OCI-LY7 (cell line): ENCODE results near the gene MYBPHL. TPM values are rescaled to one million over a fixed set of nuclear protein-coding genes. Genes with fewer than 3 reads are reported as not detected.

Source experiments
- BruUV-seq: library from RNA; stranded (reverse); fragments of 400-500 nt; replicated peaks from 2 replicates; lab custom pipeline; 2021; lab: Mats Ljungman, UMichigan
- CTCF ChIA-PET: fragments of 300-600 bp; sonication (Branson Sonifier 250); formaldehyde crosslinking; loops from one replicate; lab custom pipeline; 2022; ENCODE audit warnings: antibody characterized with exemption; ENCODE audit not compliant: unreplicated experiment; lab: Charles Lee
- POLR2A ChIA-PET: fragments of 300-600 bp; sonication (Branson Sonifier 250); formaldehyde crosslinking; loops from one replicate; lab custom pipeline; 2022; ENCODE audit warnings: antibody characterized with exemption; lab: Charles Lee
- DNase-seq: peaks from one replicate; pipeline ENCODE4 v3.0.0-alpha.2; 2015; ENCODE audit warnings: low spot score
- H2AFZ ChIP-seq: fragments of 200-600 bp; sonication (generic), shearing (Covaris generic); 2 replicates; pipeline ENCODE4 v1.6.1; 2014; ENCODE audit warnings: mild to moderate bottlenecking, antibody characterized with exemption, low read length, moderate library complexity
- H3K27ac ChIP-seq: fragments of 200-600 bp; sonication (generic); 2 replicates; pipeline ENCODE4 v1.5.1; 2014; ENCODE audit warnings: mixed run types, low read depth, mild to moderate bottlenecking, moderate library complexity, low read length, inconsistent platforms; ENCODE audit not compliant: poor library complexity, severe bottlenecking
- H3K36me3 ChIP-seq: fragments of 200-600 bp; sonication (generic); 2 replicates; pipeline ENCODE4 v1.6.1; 2014; ENCODE audit warnings: mild to moderate bottlenecking, antibody characterized with exemption, low read length, moderate library complexity, mixed read lengths; ENCODE audit not compliant: insufficient read depth
- H3K4me1 ChIP-seq: fragments of 200-600 bp; sonication (generic); 2 replicates; pipeline ENCODE4 v1.5.1; 2014; ENCODE audit warnings: mild to moderate bottlenecking, low read length; ENCODE audit not compliant: insufficient read depth, poor library complexity, severe bottlenecking
- H3K4me2 ChIP-seq: fragments of 200-600 bp; sonication (generic); 2 replicates; pipeline ENCODE4 v1.6.1; 2014; ENCODE audit warnings: mild to moderate bottlenecking, low read length
- H3K4me3 ChIP-seq: fragments of 200-600 bp; sonication (generic); 2 replicates; pipeline ENCODE4 v1.5.1; 2014; ENCODE audit warnings: mild to moderate bottlenecking, low read depth, low read length; ENCODE audit not compliant: poor library complexity, severe bottlenecking
- H3K79me2 ChIP-seq: fragments of 200-600 bp; sonication (generic); 2 replicates; pipeline ENCODE4 v1.6.1; 2016; ENCODE audit warnings: low read depth, mild to moderate bottlenecking, low read length, moderate library complexity, mixed read lengths; ENCODE audit not compliant: insufficient read depth
- H3K9me2 ChIP-seq: fragments of 200-600 bp; sonication (generic); 2 replicates; pipeline ENCODE4 v1.6.1; 2016; ENCODE audit warnings: mild to moderate bottlenecking, low read length, mixed read lengths; ENCODE audit not compliant: insufficient read depth
- H3K9me3 ChIP-seq: fragments of 200-600 bp; sonication (generic); 2 replicates; pipeline ENCODE4 v1.6.1; 2014; ENCODE audit warnings: mild to moderate bottlenecking, mixed run types, low read length, mixed read lengths
- H4K20me1 ChIP-seq: fragments of 200-600 bp; sonication (generic); 2 replicates; pipeline ENCODE4 v1.6.1; 2014; ENCODE audit warnings: mild to moderate bottlenecking, antibody characterized with exemption, low read length, moderate library complexity, mixed read lengths; ENCODE audit not compliant: insufficient read depth
- CTCF ChIP-seq: fragments of 200-600 bp; sonication (generic); conservative IDR thresholded peaks from 2 replicates; pipeline ENCODE4 v1.5.1; 2014; ENCODE audit warnings: mild to moderate bottlenecking, antibody characterized with exemption, low read length, moderate library complexity, mixed read lengths
- EZH2phosphoT487 ChIP-seq: fragments of 200-600 bp; sonication (generic); IDR thresholded peaks from 2 replicates; pipeline ENCODE4 v1.6.1; 2018; ENCODE audit warnings: low read depth, borderline replicate concordance, mild to moderate bottlenecking, mixed run types, antibody characterized with exemption, low read length, moderate library complexity, mixed read lengths
- intact Hi-C: fragments of 100-400 bp; cut with micrococcal nuclease; formaldehyde crosslinking; loops from one replicate; pipeline ENCODE4 v1.10.0; 2022; ENCODE audit not compliant: unreplicated experiment
- total RNA-seq, 2 experiments: library from RNA; depleted of rRNA in 1 of 2; stranded (reverse); fragments of >200 nt in 1 of 2; shearing (Covaris generic) in 1 of 2; gene quantifications; 2 replicates each; pipeline ENCODE4 v1.2.3, GENCODE V29; 2014 to 2022

Gene MYBPHL
- total RNA-seq, 2 experiments from 2014 or later: 0.16 TPM; not detected in 1

GRCh38 chr1:109262231-109263055 is 44.4 kb downstream of the MYBPHL start:
- H3K9me3 ChIP-seq: no peaks in the 10 kb centered on the region
- intact Hi-C loops: loop anchor here (1.0 kb wide), 2 partner anchors 137 to 270 kb away; no protein-coding TSS in a partner anchor
- no peak overlapping the region for H3K4me2 ChIP-seq
- BruUV-seq: no TSS peak
- H3K4me1 ChIP-seq: no peaks in the 10 kb centered on the region
- peaks cover 4% of the 10 kb centered on the region; the same call in 1 of the 2 replicates for H3K36me3 ChIP-seq
- no peaks in the 10 kb centered on the region for H3K79me2 ChIP-seq
- H2AFZ ChIP-seq: no peak overlapping the region
- TF ChIP-seq EZH2phosphoT487 (no peak), CTCF (no peak)
- H3K27ac ChIP-seq: no peak overlapping the region
- DNase-seq: no peak
- H3K4me3 ChIP-seq: no peak overlapping the region
- ChIA-PET CTCF (no interaction called here), POLR2A (no interaction called here)
- H4K20me1 ChIP-seq: no peaks in the 10 kb centered on the region
- H3K9me2 ChIP-seq: no peaks in the 10 kb centered on the region

- H3K9me3 ChIP-seq: no peaks in the 10 kb centered on the region
- no peak overlapping the region for H3K4me2 ChIP-seq
- BruUV-seq: no TSS peak
- DNase-seq: no peak
- H3K4me1 ChIP-seq: no peaks in the 10 kb centered on the region
- peaks cover 4% of the 10 kb centered on the region; the same call in 1 of the 2 replicates for H3K36me3 ChIP-seq
- POLR2A ChIA-PET: no interaction called here
- CTCF ChIA-PET: no interaction called here
- H4K20me1 ChIP-seq: no peaks in the 10 kb centered on the region
- H3K27ac ChIP-seq: no peak overlapping the region
- no peaks in the 10 kb centered on the region for H3K79me2 ChIP-seq
- TF ChIP-seq EZH2phosphoT487 (no peak), CTCF (no peak)
- H2AFZ ChIP-seq: no peak overlapping the region
- H3K4me3 ChIP-seq: no peak overlapping the region
- intact Hi-C loops: no loop called here
- H3K9me2 ChIP-seq: no peaks in the 10 kb centered on the region
These were observed 45.2 kb downstream of the MYBPHL start for GRCh38 chr1:109261578-109261977.

- Histone ChIP-seq H3K4me2 (no peak overlapping the region), H3K79me2 (no peaks in the 10 kb centered on the region), H3K4me1 (no peaks in the 10 kb centered on the region), H3K27ac (no peak overlapping the region), H3K36me3 (peaks cover 4% of the 10 kb centered on the region; the same call in 1 of the 2 replicates), H3K4me3 (no peak overlapping the region), H4K20me1 (no peaks in the 10 kb centered on the region), H3K9me3 (no peaks in the 10 kb centered on the region), H3K9me2 (no peaks in the 10 kb centered on the region), H2AFZ (no peak overlapping the region)
- intact Hi-C loops: no loop called here
- no peak for DNase-seq
- TF ChIP-seq EZH2phosphoT487: no peak
- TF ChIP-seq CTCF: no peak
- BruUV-seq: no TSS peak
- CTCF ChIA-PET: interaction anchor here (0.6 kb wide), 1 partner anchor 541 kb away, joined by 3 read pairs; no protein-coding TSS in a partner anchor
- POLR2A ChIA-PET: interaction anchor here (0.5 to 1.1 kb wide), 2 partner anchors 19 to 47 kb away, joined by 4 read pairs; partner anchors contain the start of gene SARS1
These were observed 45.8 kb downstream of the MYBPHL start for GRCh38 chr1:109261006-109261405.
